GM19193 (cell line): Measurements from ENCODE around the gene GP1BB.

Experiments used
- POLR2A ChIP-seq: IDR thresholded peaks from 4 replicates; pipeline ENCODE4 v1.6.1; 2011; ENCODE audit not compliant: insufficient read depth, insufficient read length; ENCODE audit errors: extremely low read depth

GP1BB gene

GRCh38 chr22:19723232-19723982, at the start of gene GP1BB:
Gene GP1BB, plus strand, starts transcription at chr22:19723539. Its CDS starts 31 bp downstream, at chr22:19723570.
- TF ChIP-seq POLR2A, result no peak

- TF ChIP-seq POLR2A, result no peak
Observed at GRCh38 chr22:19673660-19674059, 49.7 kb upstream of the GP1BB start.

DNA sequence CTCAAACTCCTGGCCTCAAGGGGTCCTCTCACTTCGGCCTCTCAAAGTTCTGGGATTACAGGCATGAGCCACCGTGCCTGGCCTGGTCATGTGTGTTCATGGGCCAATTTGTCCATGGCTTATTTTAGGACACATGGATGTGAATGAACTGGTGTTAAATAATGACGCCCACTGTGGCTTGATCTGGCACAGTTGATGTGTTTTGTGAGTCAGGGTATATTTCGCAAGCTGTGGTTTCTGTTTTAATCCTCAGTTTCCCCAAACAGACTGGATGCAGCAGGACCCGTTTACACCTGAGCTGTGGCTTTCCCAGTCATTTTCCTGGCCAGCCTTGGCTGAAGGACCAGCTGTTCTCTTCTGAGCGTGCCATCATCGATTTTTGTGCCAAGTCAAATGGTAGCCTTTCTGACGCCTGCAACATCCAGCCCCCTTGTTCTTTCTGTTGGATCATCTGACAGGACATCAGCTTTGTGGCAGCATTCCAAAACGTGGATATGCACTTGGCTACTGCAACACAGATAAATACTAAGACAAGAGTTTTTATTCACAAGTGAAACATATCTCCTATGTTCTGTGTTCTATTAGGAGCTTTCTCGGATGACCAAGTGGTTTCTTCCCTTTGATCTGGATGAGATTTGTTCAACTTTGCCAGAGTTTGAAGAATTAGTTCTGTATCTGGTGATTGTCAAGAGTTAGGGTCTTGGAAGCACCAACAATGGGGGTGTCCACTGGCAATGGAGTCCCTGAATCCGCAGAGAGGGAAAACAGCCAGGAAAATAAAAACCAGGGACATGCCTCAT, 49.0 kb upstream of the GP1BB start:
- no peak for TF ChIP-seq POLR2A

GRCh38 chr22:19674929-19675253, 48.4 kb upstream of the GP1BB start:
- no peak for TF ChIP-seq POLR2A

DNA sequence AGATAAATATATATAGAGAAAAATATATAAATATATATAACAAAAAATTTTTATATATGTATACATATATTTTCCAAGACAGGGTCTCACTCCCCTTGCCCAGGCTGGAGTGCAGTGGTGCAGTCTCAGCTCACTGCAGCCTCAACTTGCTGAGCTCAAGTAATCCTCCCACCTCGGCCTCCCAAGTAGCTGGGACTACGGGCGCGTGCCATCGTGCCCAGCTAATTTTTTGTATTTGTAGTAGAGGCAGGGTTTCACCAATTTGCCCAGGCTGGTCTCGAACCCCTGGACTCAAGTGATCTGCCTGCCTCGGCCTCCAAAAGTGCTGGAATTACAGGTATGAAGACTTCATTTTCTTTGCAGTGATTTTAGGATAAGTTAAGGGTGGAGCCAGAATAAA, 47.9 kb upstream of the GP1BB start:
- TF ChIP-seq POLR2A, result no peak

DNA sequence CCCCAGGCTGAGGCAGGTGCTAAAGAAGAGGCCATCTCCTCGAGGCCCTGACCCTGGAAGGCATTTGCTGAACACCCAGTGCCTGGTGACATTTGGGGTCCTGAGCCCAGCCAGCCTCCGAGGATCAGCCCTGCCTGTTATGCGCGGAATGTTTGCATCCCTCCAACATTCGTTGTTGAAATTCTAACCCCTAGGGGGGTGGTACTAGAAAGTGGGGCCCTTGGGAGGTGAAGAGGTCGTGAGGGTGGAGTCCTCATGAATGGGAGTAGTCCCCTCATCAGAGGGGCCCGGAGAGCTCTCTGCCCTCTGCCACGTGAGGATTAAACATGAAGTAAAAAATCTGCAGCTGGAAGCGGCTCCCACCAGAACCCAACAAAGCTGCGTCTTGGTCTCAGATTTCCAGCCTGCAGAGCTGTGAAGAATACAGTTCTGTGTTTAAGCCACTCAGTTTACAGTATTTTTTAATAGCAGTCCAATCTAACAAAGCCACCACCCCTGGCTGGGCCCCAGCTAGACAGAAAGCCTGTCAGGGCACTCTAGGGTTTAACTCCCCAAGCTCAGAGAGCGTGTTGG, 44.3 kb upstream of the GP1BB start:
- TF ChIP-seq POLR2A, result no peak

- no peak for TF ChIP-seq POLR2A
Observed at GRCh38 chr22:19679522-19680101, 43.7 kb upstream of the GP1BB start.

DNA sequence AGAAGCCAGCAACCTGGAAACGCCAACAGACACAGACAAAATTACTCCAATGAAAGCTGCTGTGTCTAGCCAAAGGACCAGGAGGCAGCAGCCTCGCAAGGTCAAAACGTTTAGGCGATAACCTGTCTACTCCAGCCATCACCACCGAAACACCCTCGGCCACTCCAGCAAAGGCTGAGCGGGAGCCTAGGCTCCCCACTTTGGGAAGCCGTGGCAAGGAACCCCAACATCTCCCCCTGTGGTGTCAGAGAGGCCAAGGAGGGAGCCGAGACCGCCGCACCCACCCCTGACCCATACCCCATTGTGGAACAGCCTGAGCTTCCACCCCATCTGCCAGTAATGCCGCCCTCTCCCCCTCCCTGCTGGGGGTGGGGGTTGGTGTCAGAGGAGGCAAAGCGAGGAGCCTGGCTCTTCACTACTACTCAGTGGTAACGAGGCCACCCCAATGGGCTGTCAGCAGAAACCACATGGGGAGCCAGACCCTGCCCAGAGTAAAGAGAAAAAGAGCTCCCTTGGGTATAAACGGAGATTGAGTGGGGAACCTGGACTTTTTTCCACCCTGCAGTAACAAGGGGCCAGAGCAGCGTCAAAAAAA, 43.0 kb upstream of the GP1BB start:
- no peak for TF ChIP-seq POLR2A

DNA sequence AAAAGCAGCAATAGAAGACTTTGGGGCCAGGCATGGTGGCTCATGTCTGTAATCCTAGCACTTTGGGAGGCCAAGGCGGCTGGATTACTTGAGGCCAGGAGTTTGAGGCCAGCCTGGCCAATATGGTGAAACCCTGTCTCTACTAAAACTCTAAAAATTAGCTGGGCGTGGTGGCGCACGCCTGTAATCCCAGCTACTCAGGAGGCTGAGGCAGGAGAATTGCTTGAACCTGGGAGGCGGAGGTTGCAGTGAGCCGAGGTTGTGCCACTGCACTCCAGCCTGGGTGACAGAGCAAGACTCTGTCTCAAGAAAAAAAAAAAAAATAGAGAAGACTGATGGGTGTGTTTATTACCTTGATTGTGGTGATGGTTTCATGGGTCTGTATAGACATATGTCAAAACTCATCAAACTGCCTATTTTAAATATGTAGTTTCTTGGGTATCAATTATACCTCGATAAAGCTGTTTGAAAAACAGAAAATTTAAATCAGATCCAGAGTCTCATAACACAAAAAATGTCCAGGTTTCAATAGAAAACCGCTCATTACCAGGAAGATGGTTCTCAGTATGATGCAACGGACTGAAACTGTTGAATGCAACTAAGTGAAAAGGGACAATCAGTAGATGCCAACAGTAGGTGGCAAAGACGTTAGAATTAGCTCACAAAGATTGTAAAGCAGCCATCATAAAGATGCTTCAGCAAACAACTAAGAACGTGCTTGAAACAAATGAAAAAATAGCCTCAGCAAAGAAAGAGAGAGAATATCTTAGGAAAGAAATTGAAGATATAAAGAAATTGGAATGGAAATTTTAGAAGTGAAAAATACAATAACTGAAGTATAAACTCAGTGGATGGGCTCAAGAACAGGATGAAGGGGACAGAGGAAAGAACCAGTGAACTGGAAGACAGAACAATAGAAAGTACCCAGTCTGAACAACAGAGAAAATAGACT, 42.2 kb upstream of the GP1BB start:
- no peak for TF ChIP-seq POLR2A

DNA sequence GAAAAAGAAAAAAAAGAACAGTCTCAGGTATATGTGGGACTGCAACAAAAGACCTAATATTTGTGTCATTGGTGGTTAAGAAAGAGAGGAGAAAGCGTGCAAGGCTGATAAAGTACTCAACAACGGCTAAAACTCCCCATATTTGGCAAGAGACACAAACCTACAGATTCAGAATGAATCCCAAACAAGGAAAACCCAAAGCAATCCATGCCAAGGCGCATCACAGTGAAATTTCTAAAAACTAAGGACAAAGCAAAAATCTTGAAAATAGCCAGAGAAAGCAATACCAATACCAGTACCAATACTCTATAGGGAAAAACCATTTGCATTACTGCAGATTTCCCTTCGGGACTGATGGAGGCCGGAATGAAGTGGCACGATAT, 41.5 kb upstream of the GP1BB start:
- TF ChIP-seq POLR2A, result no peak

- TF ChIP-seq POLR2A, result no peak
Observed at GRCh38 chr22:19686946-19687345, 36.4 kb upstream of the GP1BB start.

DNA sequence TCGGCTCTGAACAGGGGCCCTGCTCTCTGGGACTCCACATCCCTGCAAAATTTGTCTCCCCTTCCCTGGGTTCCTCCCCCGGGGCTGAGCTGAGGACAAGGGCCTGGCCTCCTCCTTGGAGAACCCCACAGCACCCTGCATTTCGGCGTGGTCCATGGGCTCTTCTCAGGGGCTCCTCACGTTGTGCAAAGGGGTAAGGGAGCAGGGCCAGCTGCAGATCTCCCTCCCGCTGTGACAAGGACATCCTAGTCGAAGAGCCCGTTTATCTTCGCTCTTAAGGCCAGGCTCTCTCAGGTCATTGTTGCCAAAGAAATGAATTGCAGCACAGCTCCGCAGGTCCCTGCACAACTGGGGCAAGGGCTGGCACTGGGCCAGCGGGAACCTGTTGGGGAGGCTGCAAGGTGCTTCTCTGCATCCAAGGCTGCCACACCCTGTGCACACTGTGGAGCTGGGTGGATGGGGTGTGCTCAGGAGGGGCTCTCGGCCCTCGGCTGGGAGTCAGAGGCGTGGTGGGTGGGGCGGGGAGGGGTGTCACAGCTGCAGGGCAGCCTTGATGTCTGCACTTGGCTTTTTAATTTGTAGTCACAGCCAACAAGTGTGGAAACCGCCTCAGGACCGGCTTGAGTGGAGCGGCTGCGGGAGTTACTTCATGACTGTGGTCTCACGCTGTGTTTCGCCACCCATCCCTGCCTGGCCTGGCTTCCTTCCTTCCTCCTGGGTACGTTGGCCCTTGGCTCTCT, 35.6 kb upstream of the GP1BB start:
- TF ChIP-seq POLR2A, result no peak
